Measurements from ENCODE around the gene PSMB7. TPM values are rescaled to one million over a fixed set of nuclear protein-coding genes. Genes with fewer than 3 reads are reported as not detected.

The PSMB7 gene
- total and polyA plus RNA-seq, 2 of the 4 experiments (the other 2 are of a cell fraction): 340 to 430 TPM

DNA sequence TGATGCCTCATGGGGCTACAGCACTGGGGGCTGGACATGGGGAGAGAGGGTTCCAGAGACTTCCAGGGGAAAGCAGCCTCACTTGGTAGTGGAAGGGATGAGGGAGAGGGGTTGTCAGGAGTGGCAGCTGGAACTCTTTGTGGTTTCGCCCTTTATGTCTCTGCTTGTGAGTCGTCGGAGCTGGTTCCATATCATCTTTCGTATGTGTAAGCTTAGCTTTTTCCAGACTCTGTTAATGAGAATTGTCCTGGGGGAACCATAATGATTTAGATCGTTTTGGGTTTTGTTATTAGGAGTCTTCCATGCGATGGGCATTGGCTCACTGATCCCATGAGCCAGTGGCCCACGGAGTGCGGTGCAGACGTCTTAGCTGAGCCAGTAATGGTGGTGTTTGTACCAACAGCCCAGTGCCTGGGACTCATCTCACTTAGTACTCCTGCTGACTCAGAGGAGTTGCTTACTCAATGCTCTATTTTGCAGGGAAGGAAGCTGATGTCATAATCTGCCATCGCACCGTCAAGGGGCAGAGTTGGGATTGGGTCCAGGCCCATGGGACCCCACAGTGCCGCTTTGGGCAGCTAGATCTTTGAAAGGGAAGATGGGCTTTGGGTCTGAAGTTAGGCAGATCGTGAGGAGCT, 109.0 kb downstream of the PSMB7 start:
- Histone ChIP-seq H3K79me1 (ENCODE audit: low read depth in 1 of 2, low read length in 2 of 2) (peaks cover 39 to 91% of the 10 kb centered on the region in 2 experiments), H2BK120ac (ENCODE audit: low read depth, low read length) (peak overlapping the region; percentile 82), H4K91ac (ENCODE audit: insufficient read depth, low read depth, low read length) (peak overlapping the region; percentile 89), H3K4me3 (ENCODE audit: insufficient read depth, low read depth, low read length) (no peak overlapping the region), H3K27ac (ENCODE audit: insufficient read depth, low read length) (peak overlapping the region; percentile 74), H3K14ac (replicated peaks; ENCODE audit: low read depth, low read length) (peak overlapping the region; percentile 58), H2AFZ (replicated peaks; ENCODE audit: low read length, poor library complexity) (no peak overlapping the region), H2AK9ac (replicated peaks; ENCODE audit: low read depth, low read length, poor library complexity) (peak overlapping the region; percentile 7), H2BK20ac (ENCODE audit: low read depth, low read length) (peak overlapping the region; percentile 85), H3K9me3 (ENCODE audit: control insufficient read depth, insufficient read depth, low read length) (no peaks in the 10 kb centered on the region), H3K27me3 (ENCODE audit: control insufficient read depth, insufficient read depth, low read length) (no peaks in the 10 kb centered on the region), H3K4me2 (ENCODE audit: low read depth, low read length) (peak overlapping the region; percentile 11), H4K20me1 (ENCODE audit: insufficient read depth, low read length) (0 out of 2 replicates have a peak, but pooled peaks cover under 1% of the 10 kb centered on the region), H3K23ac (ENCODE audit: low read depth, low read length) (peak overlapping the region; percentile 28), H3K36me3 (ENCODE audit: control insufficient read depth, insufficient read depth, low read length) (peaks cover 66% of the 10 kb centered on the region), H2BK5ac (ENCODE audit: low read depth, low read length, poor library complexity, severe bottlenecking) (peak overlapping the region; percentile 69), H2BK15ac (ENCODE audit: low read depth, low read length) (peak overlapping the region; percentile 29; the same call in 2 of the 3 replicates), H3K18ac (ENCODE audit: low read depth, low read length) (peak overlapping the region; percentile 50), H3K56ac (ENCODE audit: extremely low read depth, insufficient read depth, low read length) (peak overlapping the region; percentile 76; the same call in 1 of the 2 replicates), H3K9me1 (ENCODE audit: insufficient read depth, low read length) (peaks cover 23% of the 10 kb centered on the region), H3K4me1 (ENCODE audit: control insufficient read depth, insufficient read depth, low read length) (peaks cover 29% of the 10 kb centered on the region), H3K4ac (ENCODE audit: low read depth, low read length) (peak overlapping the region; percentile 73), H4K5ac (ENCODE audit: low read depth, low read length) (peak overlapping the region; percentile 71), H3K9ac (ENCODE audit: low read depth, low read length) (peak overlapping the region; percentile 7), H4K8ac (ENCODE audit: low read depth in 2 of 2, low read length in 2 of 2) (peak overlapping the region; percentile 19 to 83), H2AK5ac (ENCODE audit: low read depth, low read length) (peak overlapping the region; percentile 95)
- no TSS peak for BruUV-seq (replicated peaks)
- dilution Hi-C loops (cut with HindIII; ENCODE audit: low sequenced_read_pairs, unreplicated experiment) (no loop called here), intact Hi-C loops (cut with micrococcal nuclease) (no loop called here), in situ Hi-C loops (cut with MboI; ENCODE audit: low sequenced_read_pairs) (loop anchor here (25.0 kb wide), 1 partner anchor 769 kb away; no protein-coding TSS in a partner anchor)
- POLR2A ChIA-PET (ENCODE audit: unreplicated experiment): no interaction called here
- WGBS, 2 experiments (ENCODE audit: extremely low coverage in 2 of 2, insufficient read length in 1 of 2): 25% methylated on average over 4 of the region's 13 CpGs; no CpG with 5 or more reads in 1 of the 2 experiments
- ATAC-seq (ENCODE audit: low read depth) (peak; percentile 81), DNase-seq (peak; percentile 96)
- TF ChIP-seq, protein P1, sequence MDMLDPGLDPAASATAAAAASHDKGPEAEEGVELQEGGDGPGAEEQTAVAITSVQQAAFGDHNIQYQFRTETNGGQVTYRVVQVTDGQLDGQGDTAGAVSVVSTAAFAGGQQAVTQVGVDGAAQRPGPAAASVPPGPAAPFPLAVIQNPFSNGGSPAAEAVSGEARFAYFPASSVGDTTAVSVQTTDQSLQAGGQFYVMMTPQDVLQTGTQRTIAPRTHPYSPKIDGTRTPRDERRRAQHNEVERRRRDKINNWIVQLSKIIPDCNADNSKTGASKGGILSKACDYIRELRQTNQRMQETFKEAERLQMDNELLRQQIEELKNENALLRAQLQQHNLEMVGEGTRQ (IDR thresholded peaks at IDR 0.05; ENCODE audit: low read depth, low read length): no peak
- peak; percentile 68; the same call in 1 of the 2 replicates for TF ChIP-seq NFE2L2 (IDR thresholded peaks at IDR 0.05; ENCODE audit: low read depth, low read length)
- peak; percentile 94 for TF ChIP-seq CEBPB (IDR thresholded peaks at IDR 0.05; ENCODE audit: low read depth, low read length)
- TF ChIP-seq RFX5 (IDR thresholded peaks at IDR 0.05; ENCODE audit: low read depth, low read length): no peak
- no peak for TF ChIP-seq MXI1 (IDR thresholded peaks at IDR 0.05; ENCODE audit: borderline replicate concordance, low read depth, low read length)
- peak; percentile 72 for TF ChIP-seq MAFK (IDR thresholded peaks at IDR 0.05; ENCODE audit: low read depth, low read length)
- peak; percentile 85 for TF ChIP-seq FOS (IDR thresholded peaks at IDR 0.05; ENCODE audit: low read depth, low read length)
- TF ChIP-seq MAZ (IDR thresholded peaks at IDR 0.05; ENCODE audit: borderline replicate concordance, low read depth, low read length): 0 out of 2 replicates have a peak, but pooled peaks have one; percentile 9
- TF ChIP-seq, protein P2, sequence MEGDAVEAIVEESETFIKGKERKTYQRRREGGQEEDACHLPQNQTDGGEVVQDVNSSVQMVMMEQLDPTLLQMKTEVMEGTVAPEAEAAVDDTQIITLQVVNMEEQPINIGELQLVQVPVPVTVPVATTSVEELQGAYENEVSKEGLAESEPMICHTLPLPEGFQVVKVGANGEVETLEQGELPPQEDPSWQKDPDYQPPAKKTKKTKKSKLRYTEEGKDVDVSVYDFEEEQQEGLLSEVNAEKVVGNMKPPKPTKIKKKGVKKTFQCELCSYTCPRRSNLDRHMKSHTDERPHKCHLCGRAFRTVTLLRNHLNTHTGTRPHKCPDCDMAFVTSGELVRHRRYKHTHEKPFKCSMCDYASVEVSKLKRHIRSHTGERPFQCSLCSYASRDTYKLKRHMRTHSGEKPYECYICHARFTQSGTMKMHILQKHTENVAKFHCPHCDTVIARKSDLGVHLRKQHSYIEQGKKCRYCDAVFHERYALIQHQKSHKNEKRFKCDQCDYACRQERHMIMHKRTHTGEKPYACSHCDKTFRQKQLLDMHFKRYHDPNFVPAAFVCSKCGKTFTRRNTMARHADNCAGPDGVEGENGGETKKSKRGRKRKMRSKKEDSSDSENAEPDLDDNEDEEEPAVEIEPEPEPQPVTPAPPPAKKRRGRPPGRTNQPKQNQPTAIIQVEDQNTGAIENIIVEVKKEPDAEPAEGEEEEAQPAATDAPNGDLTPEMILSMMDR (conservative IDR thresholded peaks at IDR 0.05; ENCODE audit: low read depth, low read length): no peak
- TF ChIP-seq BHLHE40 (IDR thresholded peaks at IDR 0.05; ENCODE audit: low read depth, low read length): peak; percentile 5; the same call in 1 of the 2 replicates
- CTCF ChIA-PET: interaction anchor here (0.7 kb wide), 1 partner anchor 167 kb away, joined by 3 read pairs; no protein-coding TSS in a partner anchor
